GM12872 (cell line): ENCODE measurements around the gene CLDN6.

Experiments
- TF ChIP-seq, protein P1 (sequence below): IDR thresholded peaks from 3 replicates; pipeline ENCODE4 v1.5.1; 2011; ENCODE audit warnings: low read depth, mild to moderate bottlenecking, low read length, moderate library complexity; ENCODE audit not compliant: insufficient read depth

CLDN6 gene

DNA sequence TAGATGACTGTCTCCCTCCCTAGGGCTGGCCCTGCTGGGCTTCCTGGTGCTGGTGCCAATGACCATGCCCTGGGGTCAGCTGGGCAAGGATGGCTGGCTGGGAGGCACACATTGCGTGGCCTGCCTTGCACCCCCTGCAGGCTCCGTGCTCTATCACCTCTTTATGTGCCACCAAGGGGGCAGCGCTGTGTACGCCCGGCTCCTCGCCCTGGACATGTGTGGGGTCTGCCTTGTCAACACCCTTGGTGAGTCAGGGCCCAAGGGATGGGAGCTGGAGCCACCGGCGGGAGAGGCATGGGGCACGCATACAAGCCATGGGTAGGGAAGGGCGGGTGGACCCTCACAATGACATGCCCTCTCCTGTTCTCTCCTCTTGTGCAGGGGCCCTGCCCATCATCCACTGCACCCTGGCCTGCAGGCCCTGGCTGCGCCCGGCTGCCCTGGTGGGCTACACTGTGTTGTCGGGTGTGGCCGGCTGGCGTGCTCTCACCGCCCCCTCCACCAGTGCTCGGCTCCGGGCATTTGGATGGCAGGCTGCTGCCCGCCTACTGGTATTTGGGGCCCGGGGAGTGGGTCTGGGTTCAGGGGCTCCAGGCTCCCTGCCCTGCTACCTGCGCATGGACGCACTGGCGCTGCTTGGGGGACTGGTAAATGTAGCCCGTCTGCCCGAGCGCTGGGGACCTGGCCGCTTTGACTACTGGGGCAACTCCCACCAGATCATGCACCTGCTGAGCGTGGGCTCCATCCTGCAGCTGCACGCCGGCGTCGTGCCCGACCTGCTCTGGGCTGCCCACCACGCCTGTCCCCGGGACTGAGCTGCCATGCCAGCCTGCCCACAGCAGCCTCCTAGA, 46.6 kb downstream of the CLDN6 start:
- TF ChIP-seq, protein P1, sequence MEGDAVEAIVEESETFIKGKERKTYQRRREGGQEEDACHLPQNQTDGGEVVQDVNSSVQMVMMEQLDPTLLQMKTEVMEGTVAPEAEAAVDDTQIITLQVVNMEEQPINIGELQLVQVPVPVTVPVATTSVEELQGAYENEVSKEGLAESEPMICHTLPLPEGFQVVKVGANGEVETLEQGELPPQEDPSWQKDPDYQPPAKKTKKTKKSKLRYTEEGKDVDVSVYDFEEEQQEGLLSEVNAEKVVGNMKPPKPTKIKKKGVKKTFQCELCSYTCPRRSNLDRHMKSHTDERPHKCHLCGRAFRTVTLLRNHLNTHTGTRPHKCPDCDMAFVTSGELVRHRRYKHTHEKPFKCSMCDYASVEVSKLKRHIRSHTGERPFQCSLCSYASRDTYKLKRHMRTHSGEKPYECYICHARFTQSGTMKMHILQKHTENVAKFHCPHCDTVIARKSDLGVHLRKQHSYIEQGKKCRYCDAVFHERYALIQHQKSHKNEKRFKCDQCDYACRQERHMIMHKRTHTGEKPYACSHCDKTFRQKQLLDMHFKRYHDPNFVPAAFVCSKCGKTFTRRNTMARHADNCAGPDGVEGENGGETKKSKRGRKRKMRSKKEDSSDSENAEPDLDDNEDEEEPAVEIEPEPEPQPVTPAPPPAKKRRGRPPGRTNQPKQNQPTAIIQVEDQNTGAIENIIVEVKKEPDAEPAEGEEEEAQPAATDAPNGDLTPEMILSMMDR: no peak

DNA sequence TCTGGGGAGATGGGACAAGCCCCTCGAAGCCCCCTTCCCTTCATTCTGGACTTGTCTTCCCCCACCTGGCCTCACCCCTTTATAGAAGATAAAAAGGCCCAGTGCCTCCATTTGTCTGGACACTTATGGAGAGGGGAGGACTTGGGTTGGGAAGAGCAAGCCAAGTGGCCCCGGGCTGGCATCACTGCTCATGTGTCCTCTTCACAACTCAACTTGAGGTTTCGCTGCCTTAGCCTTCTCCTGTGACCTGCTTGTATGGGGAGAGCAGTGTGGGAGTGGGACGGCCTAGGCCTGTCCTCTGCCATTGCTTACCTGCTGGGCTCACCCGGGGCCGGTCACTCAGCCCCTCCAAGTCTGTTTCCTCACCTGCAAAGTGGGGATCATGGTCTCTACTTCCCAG, 47.4 kb downstream of the CLDN6 start:
- TF ChIP-seq, protein P1: no peak

DNA sequence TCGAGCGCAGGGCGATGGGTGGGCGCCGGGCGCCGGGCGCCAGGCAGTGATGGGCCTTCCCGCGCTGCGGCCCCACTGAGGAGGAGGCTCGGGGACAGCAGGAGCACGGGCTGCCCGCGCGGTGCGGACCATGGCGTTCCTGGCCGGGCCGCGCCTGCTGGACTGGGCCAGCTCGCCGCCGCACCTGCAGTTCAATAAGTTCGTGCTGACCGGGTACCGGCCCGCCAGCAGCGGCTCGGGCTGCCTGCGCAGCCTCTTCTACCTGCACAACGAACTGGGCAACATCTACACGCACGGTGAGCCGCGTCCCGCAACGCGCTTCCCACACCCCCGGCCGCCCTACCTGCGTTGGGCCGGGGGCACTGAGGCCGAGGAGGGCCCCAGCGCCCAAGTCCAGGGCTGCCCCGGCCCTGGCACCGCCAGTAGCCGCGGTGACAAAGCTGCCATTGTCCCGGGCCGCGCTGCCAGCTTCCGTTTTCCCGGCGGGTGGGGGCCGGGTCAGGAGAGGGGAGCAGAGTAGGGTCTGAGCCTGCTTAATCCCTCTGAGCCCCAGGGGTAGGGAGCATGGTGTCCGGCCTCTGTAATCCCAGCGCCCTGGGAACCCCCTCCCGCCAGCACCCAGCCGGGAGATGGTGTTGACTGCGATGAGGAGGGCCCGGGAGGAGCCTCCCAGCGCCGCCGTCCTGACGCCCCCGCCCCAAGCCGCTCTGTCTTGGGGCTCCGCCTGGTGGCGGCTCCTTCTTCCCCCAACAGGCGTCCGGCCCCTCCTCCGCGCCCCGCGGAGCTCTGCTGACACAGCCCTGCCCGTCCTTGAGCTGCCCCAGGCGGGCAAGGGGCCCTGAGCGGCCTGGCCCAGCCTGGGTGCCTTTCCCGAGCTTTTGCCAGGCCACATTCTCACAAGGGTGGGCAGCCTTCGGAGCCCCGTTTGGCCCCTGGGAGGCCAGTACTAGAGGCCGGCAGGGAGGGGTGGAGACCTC, 48.1 kb downstream of the CLDN6 start:
- TF ChIP-seq, protein P1: peak; percentile 70

DNA sequence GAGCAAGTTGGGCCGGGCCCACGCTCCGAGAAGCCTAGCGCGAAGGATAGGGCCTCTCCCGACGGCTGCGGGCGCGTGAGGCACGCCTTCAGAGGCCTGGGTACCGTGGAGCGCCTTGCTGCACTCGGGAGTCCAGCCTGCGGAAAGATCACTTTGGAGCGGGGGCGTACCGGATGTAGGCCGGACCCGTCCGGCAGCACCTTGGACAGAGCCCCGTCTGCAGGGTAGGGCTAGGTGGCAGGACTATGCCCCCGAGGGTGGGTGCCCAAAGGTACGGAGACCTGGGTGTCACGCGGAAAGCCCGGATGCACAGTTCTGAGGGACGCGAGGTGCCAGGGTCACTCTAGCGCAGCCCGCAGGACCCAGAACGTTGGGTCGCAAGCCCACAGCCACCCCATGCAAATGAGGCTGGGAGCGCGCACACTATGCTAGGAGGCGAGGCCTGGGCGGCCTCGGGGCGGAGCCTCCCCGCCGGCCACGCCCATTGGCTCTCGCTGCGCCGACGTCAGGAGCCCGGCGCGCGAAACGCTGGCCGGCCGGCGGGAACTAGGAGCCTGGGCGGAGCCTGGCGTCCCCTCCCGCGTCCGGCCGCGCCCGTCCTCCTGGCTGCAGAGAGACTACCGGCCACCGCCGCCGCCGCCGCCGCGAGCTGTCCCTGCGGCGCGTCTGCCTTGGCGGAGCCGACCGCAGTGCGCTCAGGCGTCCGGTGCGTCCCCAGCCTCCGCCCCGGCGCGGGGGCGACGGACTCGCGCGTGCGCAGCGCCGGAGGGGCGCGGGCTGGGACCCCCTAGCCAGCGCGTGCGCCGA, 49.0 kb downstream of the CLDN6 start, which contains the start of gene PAQR4:
TSS of gene PAQR4 (plus strand) at position 611 of the 807 bp plus-strand sequence. CDS start 327 bp downstream, outside the sequence.
- TF ChIP-seq, protein P1: no peak

DNA sequence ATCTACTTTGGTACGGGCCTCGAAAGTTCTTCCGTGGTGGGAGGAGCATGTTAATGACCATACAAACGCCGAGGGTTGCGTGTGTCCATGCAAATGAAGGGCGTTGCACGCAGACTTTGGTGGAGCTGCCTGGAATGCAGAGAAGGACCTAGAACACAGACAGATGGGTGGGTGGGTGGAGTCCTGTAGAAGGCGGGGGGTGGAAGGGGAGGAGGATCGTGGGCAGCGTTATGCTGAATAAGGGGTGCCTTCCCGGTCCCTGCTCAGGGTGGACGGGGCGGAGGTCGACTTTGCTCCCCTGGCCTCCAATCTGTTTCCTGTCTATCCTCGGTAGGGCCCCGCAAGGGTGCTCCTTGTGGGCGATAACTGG, 49.6 kb downstream of the CLDN6 start:
- TF ChIP-seq, protein P1: no peak

DNA sequence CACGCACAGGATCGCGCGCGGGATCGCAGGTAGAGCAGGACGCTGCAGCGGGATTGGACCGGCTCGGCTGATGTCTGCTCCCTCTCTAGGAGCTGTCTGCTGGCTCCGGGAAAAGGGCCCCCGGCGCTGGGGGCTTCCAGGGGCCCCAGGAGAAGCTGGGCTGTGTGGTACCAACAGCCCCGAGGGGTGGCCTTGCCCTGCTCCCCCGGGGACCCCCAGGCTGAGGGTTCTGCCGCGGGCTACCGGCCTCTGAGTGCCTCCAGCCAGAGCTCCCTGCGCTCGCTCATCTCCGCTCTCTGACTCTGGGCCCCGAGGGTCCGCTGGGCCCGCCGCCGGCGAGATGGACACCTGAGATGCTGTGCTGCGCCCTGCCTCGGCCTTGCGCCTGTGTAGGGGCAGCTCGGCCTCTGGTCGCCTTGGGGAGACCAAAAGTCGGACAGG, 50.2 kb downstream of the CLDN6 start:
- TF ChIP-seq, protein P1: no peak

DNA sequence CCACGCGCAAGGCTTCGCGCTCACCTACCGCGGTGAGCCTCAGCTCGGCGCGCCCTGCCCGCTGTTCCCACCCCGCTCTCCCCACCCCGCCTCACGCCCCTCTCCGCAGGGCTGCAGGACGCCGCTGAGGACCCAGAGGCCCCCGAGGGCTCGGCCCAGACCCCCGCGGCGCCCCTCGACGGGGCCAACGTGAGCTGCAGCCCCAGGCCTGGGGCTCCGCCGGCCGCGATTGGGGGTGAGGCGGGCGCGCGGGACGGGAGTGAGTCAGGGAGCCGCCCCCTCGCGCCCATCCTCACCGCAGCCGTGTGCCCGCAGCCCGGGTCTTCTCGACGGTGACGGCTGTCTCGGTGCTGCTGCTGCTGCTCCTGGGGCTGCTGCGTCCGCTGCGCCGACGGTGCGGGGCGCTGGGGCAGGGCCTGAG, 50.8 kb downstream of the CLDN6 start:
- TF ChIP-seq, protein P1: no peak
